Measurements from ENCODE around the gene PNLIPRP2.

The PNLIPRP2 gene

GRCh38 chr10:116634126-116634975 lies 13.6 kb downstream of the PNLIPRP2 start:
- peaks cover 13% of the 10 kb centered on the region for H3K27me3 Mint-ChIP-seq (ENCODE audit: low read depth, poor library complexity)
- no peak for TF ChIP-seq CTCF (IDR thresholded peaks at IDR 0.05)
- no peak overlapping the region for H3K27ac Mint-ChIP-seq
- no peak for DNase-seq
- H3K9me3 Mint-ChIP-seq, result no peaks in the 10 kb centered on the region
- no peaks in the 10 kb centered on the region for H3K36me3 Mint-ChIP-seq (ENCODE audit: low read depth)
- H3K4me1 Mint-ChIP-seq, result no peaks in the 10 kb centered on the region
- no peak overlapping the region for H3K4me3 Mint-ChIP-seq

GRCh38 chr10:116636385-116636784 lies 15.6 kb downstream of the PNLIPRP2 start:
- peaks cover 10% of the 10 kb centered on the region for H3K9me3 Mint-ChIP-seq
- no peak for DNase-seq

GRCh38 chr10:116636976-116637375 lies 16.2 kb downstream of the PNLIPRP2 start:
- no peak overlapping the region for H3K27ac Mint-ChIP-seq
- peaks cover 22% of the 10 kb centered on the region for H3K27me3 Mint-ChIP-seq (ENCODE audit: low read depth, poor library complexity)
- no peaks in the 10 kb centered on the region for H3K36me3 Mint-ChIP-seq (ENCODE audit: low read depth)
- no peak overlapping the region for H3K4me3 Mint-ChIP-seq
- no peaks in the 10 kb centered on the region for H3K4me1 Mint-ChIP-seq
- TF ChIP-seq CTCF (IDR thresholded peaks at IDR 0.05), result no peak
- peaks cover 10% of the 10 kb centered on the region for H3K9me3 Mint-ChIP-seq
- no peak for DNase-seq

More at GRCh38 chr10:116636385-116636784, 15.6 kb downstream of the PNLIPRP2 start:
- H3K36me3 Mint-ChIP-seq (ENCODE audit: low read depth), result no peaks in the 10 kb centered on the region
- TF ChIP-seq CTCF (IDR thresholded peaks at IDR 0.05), result no peak
- peak overlapping the region; percentile 8 for H3K27ac Mint-ChIP-seq
- peaks cover 21% of the 10 kb centered on the region for H3K27me3 Mint-ChIP-seq (ENCODE audit: low read depth, poor library complexity)
- H3K4me1 Mint-ChIP-seq, result no peaks in the 10 kb centered on the region
- H3K4me3 Mint-ChIP-seq, result no peak overlapping the region

- TF ChIP-seq CTCF (IDR thresholded peaks at IDR 0.05), result no peak
- Mint-ChIP-seq H3K4me3 (no peak overlapping the region), H3K4me1 (no peaks in the 10 kb centered on the region), H3K27ac (no peak overlapping the region), H3K27me3 (ENCODE audit: low read depth, poor library complexity) (peaks cover 27% of the 10 kb centered on the region), H3K9me3 (peaks cover 10% of the 10 kb centered on the region), H3K36me3 (ENCODE audit: low read depth) (no peaks in the 10 kb centered on the region)
- DNase-seq, result no peak
Measured at GRCh38 chr10:116637830-116638229, 17.1 kb downstream of the PNLIPRP2 start.

- peaks cover 35% of the 10 kb centered on the region for H3K9me3 Mint-ChIP-seq
- TF ChIP-seq CTCF (IDR thresholded peaks at IDR 0.05), result no peak
- H3K27ac Mint-ChIP-seq, result no peak overlapping the region
- no peaks in the 10 kb centered on the region for H3K36me3 Mint-ChIP-seq (ENCODE audit: low read depth)
- peaks cover 31% of the 10 kb centered on the region for H3K27me3 Mint-ChIP-seq (ENCODE audit: low read depth, poor library complexity)
- no peak overlapping the region for H3K4me3 Mint-ChIP-seq
- no peak for DNase-seq
- no peaks in the 10 kb centered on the region for H3K4me1 Mint-ChIP-seq
Measured at GRCh38 chr10:116646502-116646901, 25.7 kb downstream of the PNLIPRP2 start.

GRCh38 chr10:116648903-116649302 lies 28.1 kb downstream of the PNLIPRP2 start:
- H3K36me3 Mint-ChIP-seq (ENCODE audit: low read depth), result no peaks in the 10 kb centered on the region
- no peak for TF ChIP-seq CTCF (IDR thresholded peaks at IDR 0.05)
- H3K27me3 Mint-ChIP-seq (ENCODE audit: low read depth, poor library complexity), result peaks cover 29% of the 10 kb centered on the region
- peaks cover under 1% of the 10 kb centered on the region for H3K4me1 Mint-ChIP-seq
- no peak overlapping the region for H3K4me3 Mint-ChIP-seq
- peaks cover 43% of the 10 kb centered on the region for H3K9me3 Mint-ChIP-seq
- DNase-seq, result no peak
- no peak overlapping the region for H3K27ac Mint-ChIP-seq
